ENCODE data around the gene SYMPK.
"Not testable (repeated sequence)": the region's sequence is repeated elsewhere in the genome, so short reads cannot be mapped to it uniquely, and the experiment has no call there.

SYMPK gene

GRCh38 chr19:45885556-45886426 lies 22.8 kb upstream of the SYMPK start, which contains the start of gene IRF2BP1:
Gene IRF2BP1 (minus strand): TSS chr19:45886141. CDS start chr19:45885774, 367 bp downstream.
- DNase-seq (ENCODE audit: low read depth, low spot score), result peak; percentile 94

GRCh38 chr19:45884682-45885555 lies 22.0 kb upstream of the SYMPK start:
- peak; percentile 61 for DNase-seq (ENCODE audit: low read depth, low spot score)

- DNase-seq (ENCODE audit: low read depth, low spot score), result peak; percentile 29
These were observed 21.1 kb upstream of the SYMPK start for GRCh38 chr19:45883881-45884681.

DNA sequence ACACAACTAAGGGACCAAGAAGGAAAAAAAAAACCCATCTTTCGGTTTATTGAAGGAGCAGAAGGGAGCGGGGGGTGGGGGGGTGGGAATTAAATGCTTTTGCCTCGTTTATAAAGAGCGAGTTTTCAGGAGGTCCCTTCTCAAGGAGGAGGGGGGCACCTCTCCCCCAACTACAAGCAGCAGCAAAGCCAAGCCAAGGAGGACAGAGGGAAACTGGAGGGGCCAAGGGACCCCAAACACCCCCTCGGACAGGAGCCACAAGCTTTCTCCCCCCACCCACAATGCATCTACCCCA lies 20.6 kb upstream of the SYMPK start:
- no peak for DNase-seq (ENCODE audit: low read depth, low spot score)

GRCh38 chr19:45882652-45883585 lies 20.0 kb upstream of the SYMPK start:
- DNase-seq (ENCODE audit: low read depth, low spot score), result peak; percentile 99

GRCh38 chr19:45881909-45882528 lies 19.1 kb upstream of the SYMPK start:
- DNase-seq (ENCODE audit: low read depth, low spot score), result no peak

DNA sequence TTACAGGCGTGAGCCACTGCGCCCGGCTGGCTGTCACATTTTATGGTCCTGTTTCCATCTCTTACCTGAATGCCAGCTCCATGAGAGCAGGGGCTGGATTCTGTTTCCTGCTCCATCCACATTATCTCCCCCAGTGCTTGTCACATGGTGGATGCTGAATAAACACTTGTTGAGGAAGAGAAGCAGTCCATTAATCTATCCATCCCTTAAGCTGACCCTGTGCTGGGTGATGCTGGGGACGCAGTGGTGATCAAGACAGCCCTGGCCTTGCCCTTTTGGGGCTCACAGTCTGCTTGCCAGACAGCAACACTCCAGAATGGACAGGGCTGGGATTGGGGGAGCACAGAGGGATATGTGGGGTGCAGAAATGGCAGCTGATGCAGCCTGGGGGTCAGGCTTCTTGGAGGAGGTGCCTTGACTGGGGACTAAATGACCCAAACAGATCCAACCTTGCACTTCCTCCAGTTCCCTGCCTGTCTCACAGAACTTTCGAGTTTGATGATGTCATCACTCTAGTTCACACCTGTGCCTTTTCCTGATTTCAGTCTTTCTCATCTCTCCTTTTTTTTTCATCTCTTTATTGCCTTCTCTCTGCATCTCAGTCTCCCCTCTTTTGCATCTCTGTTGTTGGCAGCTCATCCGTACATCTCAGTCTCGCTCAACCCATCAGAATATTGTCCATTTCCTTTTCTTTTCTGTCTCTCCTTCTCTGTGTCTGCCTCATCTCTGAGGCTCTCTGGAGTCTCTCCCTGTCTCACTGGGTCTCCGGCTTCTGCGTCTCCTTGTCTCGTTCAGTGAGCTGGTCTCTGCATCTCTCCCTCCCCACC lies 18.3 kb upstream of the SYMPK start:
- DNase-seq (ENCODE audit: low read depth, low spot score), result no peak

GRCh38 chr19:45879971-45880370 lies 17.0 kb upstream of the SYMPK start:
- no peak for DNase-seq (ENCODE audit: low read depth, low spot score)

- DNase-seq (ENCODE audit: low read depth, low spot score), result no peak
These were observed 16.1 kb upstream of the SYMPK start for GRCh38 chr19:45879055-45879454.

DNA sequence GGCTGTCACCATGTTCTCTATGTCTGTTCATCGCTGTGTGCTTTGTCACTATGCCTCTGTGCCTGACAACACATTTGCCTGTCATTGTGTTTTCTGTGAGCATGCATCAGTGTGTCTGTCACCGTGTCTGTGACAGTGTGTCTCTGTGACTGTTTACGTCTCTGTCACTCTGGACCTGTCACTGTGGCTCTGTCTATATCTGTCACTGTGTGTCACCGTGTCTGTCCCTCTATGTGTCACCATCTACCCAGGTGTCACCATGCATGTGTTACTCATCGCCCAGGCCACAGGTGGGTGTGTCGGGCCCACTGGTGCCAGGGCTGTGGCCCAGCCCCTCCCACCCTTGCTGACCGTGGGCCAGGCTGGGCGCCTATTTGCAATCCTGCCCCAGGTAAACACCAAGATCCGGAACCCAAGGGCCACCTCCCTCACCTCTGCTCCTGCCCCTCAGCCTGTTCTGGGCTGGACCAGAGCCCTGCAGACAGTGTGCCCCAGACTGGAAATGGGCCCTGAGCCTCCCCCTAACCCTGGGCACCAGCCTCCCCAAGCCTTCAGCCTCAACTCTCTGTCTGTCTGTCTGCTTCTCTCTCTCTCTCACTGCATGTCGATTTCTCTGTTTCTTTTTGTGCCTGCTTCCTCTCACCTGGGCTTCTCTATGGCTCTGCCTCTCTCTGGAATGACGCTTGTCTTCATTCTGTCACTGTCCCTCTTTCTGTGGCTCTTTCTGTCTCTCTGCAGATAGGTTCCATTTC lies 15.3 kb upstream of the SYMPK start:
- DNase-seq (ENCODE audit: low read depth, low spot score), result no peak

- DNase-seq (ENCODE audit: low read depth, low spot score), result peak; percentile 44
These were observed 13.7 kb upstream of the SYMPK start for GRCh38 chr19:45876411-45877197.

DNA sequence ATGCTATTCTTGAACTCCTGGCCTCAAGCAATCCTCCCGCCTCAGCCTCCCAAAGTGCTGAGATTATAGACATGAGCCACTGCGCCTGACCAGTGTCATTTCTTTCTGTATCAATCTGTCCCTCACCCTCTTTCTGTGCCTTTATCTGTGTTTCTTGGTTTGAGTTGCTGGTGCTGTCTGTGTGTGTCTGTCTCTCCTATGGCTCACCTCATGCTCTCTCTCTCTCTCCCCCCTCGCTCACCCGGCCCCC lies 13.1 kb upstream of the SYMPK start:
- DNase-seq (ENCODE audit: low read depth, low spot score), result no peak

DNA sequence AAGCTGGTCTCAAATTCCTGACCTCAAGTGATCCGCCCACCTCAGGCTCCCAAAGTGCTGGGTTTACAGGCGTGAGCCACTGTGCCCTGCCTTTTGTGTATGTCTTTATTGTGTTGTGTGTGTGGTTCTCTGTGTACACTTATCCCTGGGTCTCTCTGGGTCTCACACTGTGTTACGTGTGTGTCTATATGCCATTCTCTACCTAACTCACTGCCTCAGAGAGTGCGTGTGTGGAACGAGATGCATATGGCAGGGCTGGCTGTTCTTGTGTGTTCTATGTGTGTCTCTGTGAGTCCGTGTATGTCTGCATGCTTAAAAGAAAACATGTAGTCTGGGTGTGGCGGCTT lies 11.6 kb upstream of the SYMPK start:
- DNase-seq (ENCODE audit: low read depth, low spot score), result no peak

DNA sequence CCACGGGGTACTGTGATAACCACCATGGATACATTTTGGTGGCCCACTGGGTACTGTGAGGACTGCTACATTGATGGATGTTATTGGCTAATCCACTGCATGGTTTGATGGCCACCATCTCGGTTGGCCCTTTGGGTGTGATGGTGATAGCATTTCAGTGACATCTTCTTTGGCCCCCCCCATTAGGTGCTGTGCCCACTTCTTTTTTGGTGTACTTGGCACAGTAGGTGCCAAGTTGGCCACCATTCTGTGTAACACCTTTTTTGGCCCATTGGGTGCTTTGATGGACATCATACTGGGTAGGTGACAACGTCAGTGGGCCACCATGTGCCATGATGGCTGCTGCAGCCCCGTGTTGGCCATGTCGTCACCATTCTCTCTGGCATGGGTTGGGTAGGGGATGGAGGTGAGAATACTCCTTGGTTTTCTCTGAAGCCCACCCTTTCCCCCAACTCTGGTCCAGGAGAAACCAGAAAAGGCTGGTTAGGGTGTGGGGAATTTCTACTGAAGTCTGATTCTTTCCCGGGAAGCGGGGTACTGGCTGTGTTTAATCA lies 10.3 kb upstream of the SYMPK start:
- no peak for DNase-seq (ENCODE audit: low read depth, low spot score)

DNA sequence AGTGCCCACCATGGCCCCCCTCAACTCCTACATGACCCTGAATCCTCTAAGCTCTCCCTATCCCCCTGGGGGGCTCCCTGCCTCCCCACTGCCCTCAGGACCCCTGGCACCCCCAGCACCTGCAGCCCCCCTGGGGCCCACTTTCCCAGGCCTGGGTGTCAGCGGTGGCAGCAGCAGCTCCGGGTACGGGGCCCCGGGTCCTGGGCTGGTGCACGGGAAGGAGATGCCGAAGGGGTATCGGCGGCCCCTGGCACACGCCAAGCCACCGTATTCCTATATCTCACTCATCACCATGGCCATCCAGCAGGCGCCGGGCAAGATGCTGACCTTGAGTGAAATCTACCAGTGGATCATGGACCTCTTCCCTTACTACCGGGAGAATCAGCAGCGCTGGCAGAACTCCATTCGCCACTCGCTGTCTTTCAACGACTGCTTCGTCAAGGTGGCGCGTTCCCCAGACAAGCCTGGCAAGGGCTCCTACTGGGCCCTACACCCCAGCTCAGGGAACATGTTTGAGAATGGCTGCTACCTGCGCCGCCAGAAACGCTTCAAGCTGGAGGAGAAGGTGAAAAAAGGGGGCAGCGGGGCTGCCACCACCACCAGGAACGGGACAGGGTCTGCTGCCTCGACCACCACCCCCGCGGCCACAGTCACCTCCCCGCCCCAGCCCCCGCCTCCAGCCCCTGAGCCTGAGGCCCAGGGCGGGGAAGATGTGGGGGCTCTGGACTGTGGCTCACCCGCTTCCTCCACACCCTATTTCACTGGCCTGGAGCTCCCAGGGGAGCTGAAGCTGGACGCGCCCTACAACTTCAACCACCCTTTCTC lies 9.4 kb upstream of the SYMPK start:
- DNase-seq (ENCODE audit: low read depth, low spot score), result no peak

DNA sequence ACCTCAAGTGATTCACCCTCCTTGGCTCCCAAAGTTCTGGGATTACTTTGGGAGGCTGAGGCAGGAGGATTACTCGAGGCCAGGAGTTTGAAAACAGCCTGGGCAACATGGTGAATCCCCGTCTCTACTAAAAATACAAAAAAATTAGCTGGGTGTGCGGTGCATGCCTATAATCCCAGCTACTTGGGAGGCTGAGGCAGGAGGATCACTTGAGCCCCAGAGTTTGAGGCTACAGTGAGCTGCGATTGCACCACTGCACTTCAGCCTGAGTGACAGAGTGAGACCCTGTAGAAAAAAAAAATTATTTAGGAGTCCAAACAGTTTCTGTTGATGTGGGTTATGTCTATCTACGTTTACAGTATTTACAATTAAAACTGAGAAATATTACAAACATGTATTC lies 7.9 kb upstream of the SYMPK start:
- DNase-seq (ENCODE audit: low read depth, low spot score), result no peak

DNA sequence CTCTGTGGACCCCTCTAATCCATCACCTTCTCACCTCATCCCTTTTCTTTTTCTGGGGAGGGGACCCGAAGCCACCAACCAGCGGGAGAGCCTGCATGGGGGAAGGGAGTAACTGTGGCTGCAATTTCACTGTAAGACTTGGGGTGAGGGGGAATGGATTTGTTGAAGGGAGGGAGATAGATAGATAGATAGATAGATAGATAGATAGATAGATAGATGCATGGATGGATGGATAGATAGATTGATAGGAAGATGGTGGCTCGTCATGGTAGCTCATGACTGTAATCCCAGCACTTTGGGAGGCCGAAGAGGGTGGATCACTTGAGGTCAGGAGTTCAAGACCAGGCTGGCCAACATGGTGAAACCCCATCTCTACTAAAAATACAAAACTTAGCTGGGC lies 4.3 kb upstream of the SYMPK start:
- not testable (repeated sequence) for DNase-seq (ENCODE audit: low read depth, low spot score)

Measured in ELF-1 (cell line).